ENCODE results near the gene EXOC3L4.

EXOC3L4 gene

GRCh38 chr14:103089386-103090335 lies 4.9 kb upstream of the EXOC3L4 start:
- DNase-seq, result no peak

- DNase-seq, result no peak
These were observed 4.0 kb upstream of the EXOC3L4 start for GRCh38 chr14:103090481-103091020.

- peak in 2 of 58 donors; percentile 29 to 36 for DNase-seq
These were observed 3.3 kb upstream of the EXOC3L4 start for GRCh38 chr14:103091041-103091882.

- DNase-seq, result no peak
These were observed 2.7 kb upstream of the EXOC3L4 start for GRCh38 chr14:103091883-103092222.

GRCh38 chr14:103093856-103094405 lies 594 bp upstream of the EXOC3L4 start:
- no peak for DNase-seq

- no peak for DNase-seq
These were observed 769 bp downstream of the EXOC3L4 start for GRCh38 chr14:103095210-103095778.

GRCh38 chr14:103096387-103096786 lies 1.9 kb downstream of the EXOC3L4 start:
- no peak for DNase-seq

GRCh38 chr14:103097244-103097993 lies 2.9 kb downstream of the EXOC3L4 start:
- no peak for DNase-seq

GRCh38 chr14:103097994-103098957 lies 3.8 kb downstream of the EXOC3L4 start:
- DNase-seq, result no peak

- no peak for DNase-seq
These were observed 4.7 kb downstream of the EXOC3L4 start for GRCh38 chr14:103099081-103099732.

- DNase-seq, result no peak
These were observed 5.3 kb downstream of the EXOC3L4 start for GRCh38 chr14:103099733-103100280.

- no peak for DNase-seq
These were observed 6.0 kb downstream of the EXOC3L4 start for GRCh38 chr14:103100281-103101121.

GRCh38 chr14:103101257-103101962 lies 6.9 kb downstream of the EXOC3L4 start:
- DNase-seq, result no peak

- no peak for DNase-seq
These were observed 7.6 kb downstream of the EXOC3L4 start for GRCh38 chr14:103101963-103102688.

- no peak for DNase-seq
These were observed 8.2 kb downstream of the EXOC3L4 start for GRCh38 chr14:103102689-103103260.

Data from anterior cingulate cortex (tissue), 58 donors.